CD4-positive, CD25-positive, alpha-beta regulatory T cell (primary cell): ENCODE measurements around the gene ITSN2. TPM values are rescaled to one million over a fixed set of nuclear protein-coding genes. Genes with fewer than 3 reads are reported as not detected.

Experiments used
- ATAC-seq, 2 donors: fragments of 150-1000 bp; cut with Tn5 transposase; one replicate each; pipeline ENCODE4 v1.10.0; 2021; ENCODE audit warnings: low read depth in 2 of 2, moderate number of reproducible peaks in 2 of 2, moderate library complexity in 1 of 2
- DNase-seq, 3 donors: peaks; one replicate each; pipeline versions ENCODE4 v3.0.0 to v3.0.0-alpha.2; 2012 to 2022; ENCODE audit warnings: mixed read lengths in 1 of 3
- H3K27ac ChIP-seq: one replicate; pipeline ENCODE4 v1.7.0; 2013; ENCODE audit warnings: mild to moderate bottlenecking, low read length; ENCODE audit not compliant: insufficient read depth, poor library complexity, severe bottlenecking
- H3K27me3 ChIP-seq: one replicate; pipeline ENCODE4 v1.7.0; 2013; ENCODE audit warnings: low read length; ENCODE audit not compliant: control insufficient read depth, insufficient read depth
- H3K36me3 ChIP-seq: one replicate; pipeline ENCODE4 v1.7.0; 2013; ENCODE audit warnings: mild to moderate bottlenecking, low read length, moderate library complexity; ENCODE audit not compliant: control insufficient read depth, insufficient read depth
- H3K4me1 ChIP-seq: 2 replicates; pipeline ENCODE4 v1.7.0; 2013; ENCODE audit warnings: mild to moderate bottlenecking, low read length; ENCODE audit not compliant: insufficient read depth, control insufficient read depth, poor library complexity, severe bottlenecking
- H3K4me3 ChIP-seq: one replicate; pipeline ENCODE4 v1.7.0; 2013; ENCODE audit warnings: low read depth, mild to moderate bottlenecking, low read length, moderate library complexity
- H3K9me3 ChIP-seq, 2 experiments: 1 replicate in 1 of 2; 2 replicates in 1 of 2; pipeline ENCODE4 v1.7.0; 2013; ENCODE audit warnings: low read length in 2 of 2, mild to moderate bottlenecking in 1 of 2, moderate library complexity in 1 of 2; ENCODE audit not compliant: control insufficient read depth in 2 of 2
- H3K27ac Mint-ChIP-seq, 3 donors: one replicate each; pipeline ENCODE4 v1.8.0; 2020 to 2022; ENCODE audit warnings: mild to moderate bottlenecking in 3 of 3, mixed read lengths in 3 of 3, moderate library complexity in 2 of 3
- H3K27me3 Mint-ChIP-seq: one replicate; pipeline ENCODE4 v1.8.0; 2022; ENCODE audit warnings: mild to moderate bottlenecking, mixed read lengths
- H3K36me3 Mint-ChIP-seq: one replicate; pipeline ENCODE4 v1.8.0; 2020; ENCODE audit warnings: mixed read lengths
- H3K4me1 Mint-ChIP-seq, 4 donors: one replicate each; pipeline ENCODE4 v1.8.0; 2020 to 2022; ENCODE audit warnings: mixed read lengths in 4 of 4, mild to moderate bottlenecking in 1 of 4
- H3K4me3 Mint-ChIP-seq, 4 donors: one replicate each; pipeline ENCODE4 v1.8.0; 2020 to 2022; ENCODE audit warnings: mild to moderate bottlenecking in 4 of 4, mixed read lengths in 4 of 4, moderate library complexity in 3 of 4
- H3K9me3 Mint-ChIP-seq, 7 donors: one replicate each; pipeline ENCODE4 v1.8.0; 2020 to 2022; ENCODE audit warnings: mixed read lengths in 7 of 7, mild to moderate bottlenecking in 3 of 7, moderate library complexity in 2 of 7
- polyA plus RNA-seq, 4 donors: library from polyadenylated mRNA; unstranded; fragments of 300-500 nt; fragmentation: Illumina TruSeq; gene quantifications; one replicate each; pipeline ENCODE4 v1.2.3, GENCODE V29; 2021
- total RNA-seq: library from RNA; stranded (reverse); gene quantifications from one replicate; pipeline ENCODE4 v1.2.3, GENCODE V29; 2022

Gene ITSN2
- total and polyA plus RNA-seq, 5 donors from 2014 or later: 54.0 to 115 (median 58.9) TPM

DNA sequence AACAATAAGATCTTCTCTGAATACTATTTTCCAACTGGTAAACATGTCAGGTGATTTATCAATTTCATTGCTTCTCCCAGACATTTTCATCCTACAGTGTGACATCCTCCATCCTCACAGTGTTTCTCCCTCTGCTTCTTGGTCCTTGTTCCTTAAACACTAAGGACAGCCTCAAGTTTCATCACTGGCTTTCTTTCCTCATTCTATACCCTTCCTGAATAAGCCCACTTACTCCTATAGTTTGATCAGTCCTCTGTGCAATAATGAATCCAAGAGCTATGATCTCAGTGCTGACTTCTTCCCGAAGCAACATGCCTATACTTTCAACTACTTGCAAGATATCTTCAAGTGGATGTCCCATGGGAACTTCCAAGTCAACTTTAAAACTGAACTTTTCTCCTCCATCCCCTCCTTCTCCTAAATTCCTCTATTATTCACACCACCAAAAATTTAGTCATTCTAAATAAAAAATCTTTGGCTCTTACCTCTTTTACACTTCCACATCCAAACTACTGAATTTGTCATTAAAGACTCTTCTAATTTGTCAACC, 97.8 kb downstream of the ITSN2 start:
- Mint-ChIP-seq H3K27me3 (no peaks in the 10 kb centered on the region), H3K4me3 (no peak overlapping the region), H3K9me3 (no peaks in the 10 kb centered on the region), H3K27ac (peak overlapping the region; percentile 2 to 68 (median 9)), H3K36me3 (peaks cover 38% of the 10 kb centered on the region), H3K4me1 (peaks cover 6 to 21% (median 12%) of the 10 kb centered on the region in 4 donors)
- peaks cover 69% of the 10 kb centered on the region for H3K36me3 ChIP-seq
- H3K4me1 ChIP-seq: no peaks in the 10 kb centered on the region
- H3K4me3 ChIP-seq: no peak overlapping the region
- H3K27ac ChIP-seq: no peak overlapping the region
- no peak for DNase-seq
- ATAC-seq: no peak
- no peaks in the 10 kb centered on the region for H3K27me3 ChIP-seq
- no peaks in the 10 kb centered on the region for H3K9me3 ChIP-seq

- peak in 1 of 3 donors; percentile 7 for DNase-seq
- Mint-ChIP-seq H3K27ac (peak overlapping the region in 1 of 3 donors; percentile 27), H3K27me3 (no peaks in the 10 kb centered on the region), H3K4me1 (peaks cover 6 to 21% (median 14%) of the 10 kb centered on the region in 4 donors), H3K36me3 (peaks cover 43% of the 10 kb centered on the region), H3K9me3 (no peaks in the 10 kb centered on the region), H3K4me3 (no peak overlapping the region)
- no peaks in the 10 kb centered on the region for H3K27me3 ChIP-seq
- H3K36me3 ChIP-seq: peaks cover 68% of the 10 kb centered on the region
- ATAC-seq: no peak
- no peaks in the 10 kb centered on the region for H3K9me3 ChIP-seq
- no peaks in the 10 kb centered on the region for H3K4me1 ChIP-seq
- no peak overlapping the region for H3K27ac ChIP-seq
- no peak overlapping the region for H3K4me3 ChIP-seq
These were observed 98.9 kb downstream of the ITSN2 start for GRCh38 chr2:24261441-24261840.

DNA sequence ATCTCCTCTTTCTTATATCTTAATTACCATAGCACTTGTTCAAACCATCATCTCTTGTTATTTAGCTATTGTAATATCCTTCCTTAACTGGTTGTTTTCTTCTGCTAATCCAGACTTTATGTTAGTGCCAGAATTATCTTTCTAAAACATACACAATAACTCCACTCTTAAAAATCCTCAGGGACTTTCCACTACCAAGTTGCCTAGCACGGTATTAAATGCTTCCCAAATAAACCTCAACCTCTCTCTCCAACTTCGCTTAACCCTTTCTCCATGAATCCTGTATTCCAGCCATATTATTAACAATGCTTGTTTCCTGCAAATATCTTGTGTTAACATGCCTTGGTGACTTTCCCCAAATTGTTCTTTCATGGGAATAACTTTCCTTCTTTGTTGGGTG, 101.0 kb downstream of the ITSN2 start:
- Mint-ChIP-seq H3K27ac (no peak overlapping the region), H3K27me3 (no peaks in the 10 kb centered on the region), H3K9me3 (no peaks in the 10 kb centered on the region), H3K4me3 (no peak overlapping the region), H3K4me1 (peaks cover 6 to 16% (median 11%) of the 10 kb centered on the region in 4 donors), H3K36me3 (peaks cover 28% of the 10 kb centered on the region)
- H3K4me3 ChIP-seq: no peak overlapping the region
- no peaks in the 10 kb centered on the region for H3K4me1 ChIP-seq
- no peaks in the 10 kb centered on the region for H3K9me3 ChIP-seq
- no peak for DNase-seq
- peaks cover 65% of the 10 kb centered on the region for H3K36me3 ChIP-seq
- no peak overlapping the region for H3K27ac ChIP-seq
- ATAC-seq: no peak
- H3K27me3 ChIP-seq: no peaks in the 10 kb centered on the region

GRCh38 chr2:24258718-24259117, 101.6 kb downstream of the ITSN2 start:
- H3K4me1 ChIP-seq: no peaks in the 10 kb centered on the region
- Mint-ChIP-seq H3K4me1 (peaks cover 6 to 16% (median 11%) of the 10 kb centered on the region in 4 donors), H3K27me3 (no peaks in the 10 kb centered on the region), H3K27ac (no peak overlapping the region), H3K4me3 (no peak overlapping the region), H3K9me3 (no peaks in the 10 kb centered on the region), H3K36me3 (peaks cover 24% of the 10 kb centered on the region)
- ATAC-seq (no peak), DNase-seq (no peak)
- H3K9me3 ChIP-seq: no peaks in the 10 kb centered on the region
- peaks cover 67% of the 10 kb centered on the region for H3K36me3 ChIP-seq
- H3K27ac ChIP-seq: no peak overlapping the region
- H3K4me3 ChIP-seq: no peak overlapping the region
- no peaks in the 10 kb centered on the region for H3K27me3 ChIP-seq

GRCh38 chr2:24253303-24253919, 106.9 kb downstream of the ITSN2 start:
- Mint-ChIP-seq H3K4me1 (peaks cover 0 to 5% (median 2%) of the 10 kb centered on the region in 4 donors), H3K36me3 (peaks cover 31% of the 10 kb centered on the region), H3K4me3 (no peak overlapping the region), H3K27me3 (no peaks in the 10 kb centered on the region), H3K9me3 (no peaks in the 10 kb centered on the region), H3K27ac (peak overlapping the region in 1 of 3 donors; percentile 46)
- peaks cover 77% of the 10 kb centered on the region for H3K36me3 ChIP-seq
- no peaks in the 10 kb centered on the region for H3K9me3 ChIP-seq
- no peak overlapping the region for H3K27ac ChIP-seq
- no peak overlapping the region for H3K4me3 ChIP-seq
- H3K27me3 ChIP-seq: no peaks in the 10 kb centered on the region
- no peaks in the 10 kb centered on the region for H3K4me1 ChIP-seq
- DNase-seq: no peak
- no peak for ATAC-seq

GRCh38 chr2:24247592-24247991, 112.7 kb downstream of the ITSN2 start:
- H3K27me3 ChIP-seq: no peaks in the 10 kb centered on the region
- H3K27ac Mint-ChIP-seq: no peak overlapping the region
- no peak overlapping the region for H3K4me3 Mint-ChIP-seq
- no peaks in the 10 kb centered on the region for H3K9me3 ChIP-seq
- ATAC-seq (no peak), DNase-seq (no peak)
- no peaks in the 10 kb centered on the region for H3K9me3 Mint-ChIP-seq
- H3K36me3 ChIP-seq: peaks cover 91% of the 10 kb centered on the region
- H3K36me3 Mint-ChIP-seq: peaks cover 48% of the 10 kb centered on the region
- H3K27me3 Mint-ChIP-seq: no peaks in the 10 kb centered on the region
- no peak overlapping the region for H3K27ac ChIP-seq
- no peak overlapping the region for H3K4me3 ChIP-seq
- H3K4me1 ChIP-seq: no peaks in the 10 kb centered on the region
- H3K4me1 Mint-ChIP-seq: peaks cover 0 to 8% (median 2%) of the 10 kb centered on the region in 4 donors

DNA sequence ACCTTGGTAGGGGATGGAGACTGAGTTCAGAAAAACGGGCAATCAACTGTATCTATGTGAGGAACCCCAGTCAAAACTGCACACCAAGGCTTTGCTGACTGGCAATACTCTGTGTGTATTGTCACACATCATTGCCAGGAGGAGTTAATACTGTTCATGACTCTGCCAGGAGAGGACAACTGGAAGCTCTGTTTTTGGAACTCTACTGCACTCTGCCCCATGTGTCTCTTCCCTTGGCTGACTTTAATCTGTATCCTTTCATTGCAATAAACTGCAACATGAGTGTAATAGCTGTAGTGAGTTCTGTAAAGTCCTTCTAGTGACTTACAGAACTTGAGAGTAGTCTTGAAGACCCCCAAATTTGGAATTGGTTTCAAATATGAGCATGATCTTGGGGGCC, 113.2 kb downstream of the ITSN2 start:
- Histone ChIP-seq H3K27ac (no peak overlapping the region), H3K9me3 (no peaks in the 10 kb centered on the region), H3K4me3 (no peak overlapping the region), H3K4me1 (no peaks in the 10 kb centered on the region), H3K27me3 (no peaks in the 10 kb centered on the region), H3K36me3 (peaks cover 90% of the 10 kb centered on the region)
- no peak for DNase-seq
- Mint-ChIP-seq H3K4me3 (no peak overlapping the region), H3K27me3 (no peaks in the 10 kb centered on the region), H3K27ac (no peak overlapping the region), H3K9me3 (no peaks in the 10 kb centered on the region), H3K4me1 (peaks cover 0 to 8% (median 2%) of the 10 kb centered on the region in 4 donors), H3K36me3 (peaks cover 48% of the 10 kb centered on the region)
- ATAC-seq: no peak
